Liver (tissue), 9 donors: ENCODE results near the gene KHDC3L. TPM values are rescaled to one million over a fixed set of nuclear protein-coding genes. Genes with fewer than 3 reads are reported as not detected.

Experiments used
- DNase-seq: peaks from one replicate; pipeline ENCODE4 v3.0.0-alpha.2; 2017; ENCODE audit warnings: low spot score
- H3K27ac ChIP-seq, 2 donors: one replicate each; pipeline ENCODE4 v1.7.0; 2013; ENCODE audit warnings: inconsistent platforms in 2 of 2, low read length in 2 of 2, control low read depth in 1 of 2, low read depth in 1 of 2, mild to moderate bottlenecking in 1 of 2
- H3K27me3 ChIP-seq, 4 donors: one replicate each; pipeline versions ENCODE4 v1.6.1 to v1.7.0; 2013; ENCODE audit warnings: low read length in 3 of 4, inconsistent platforms in 1 of 4, mild to moderate bottlenecking in 1 of 4, moderate library complexity in 1 of 4; ENCODE audit not compliant: control insufficient read depth in 4 of 4, insufficient read depth in 4 of 4
- H3K36me3 ChIP-seq, 4 donors: one replicate each; pipeline versions ENCODE4 v1.6.1 to v1.7.0; 2013; ENCODE audit warnings: low read length in 3 of 4, mild to moderate bottlenecking in 3 of 4, low read depth in 1 of 4, moderate library complexity in 1 of 4; ENCODE audit not compliant: control insufficient read depth in 4 of 4, insufficient read depth in 3 of 4
- H3K4me1 ChIP-seq, 4 donors: one replicate each; pipeline versions ENCODE4 v1.6.1 to v1.7.0; 2013; ENCODE audit warnings: low read length in 3 of 4, mild to moderate bottlenecking in 3 of 4, moderate library complexity in 1 of 4; ENCODE audit not compliant: control insufficient read depth in 4 of 4, insufficient read depth in 4 of 4
- H3K4me3 ChIP-seq, 3 donors: one replicate each; pipeline versions ENCODE4 v1.6.1 to v1.7.0; 2013; ENCODE audit warnings: low read length in 3 of 3, control low read depth in 1 of 3, low read depth in 1 of 3, mild to moderate bottlenecking in 1 of 3
- H3K9ac ChIP-seq, 2 donors: one replicate each; pipeline ENCODE4 v1.7.0; 2013; ENCODE audit warnings: low read length in 2 of 2, mild to moderate bottlenecking in 2 of 2, moderate library complexity in 2 of 2, control low read depth in 1 of 2, low read depth in 1 of 2
- H3K9me3 ChIP-seq, 4 donors: one replicate each; pipeline versions ENCODE4 v1.6.1 to v1.7.0; 2013; ENCODE audit warnings: low read length in 3 of 4; ENCODE audit not compliant: control insufficient read depth in 4 of 4
- CTCF ChIP-seq: fragments of 150-350 bp; IDR thresholded peaks from 2 replicates; pipeline ENCODE4 v1.5.1; 2017; ENCODE audit warnings: improper control_type of control experiment, low read depth, low read length; ENCODE audit not compliant: missing input control
- EGR1 ChIP-seq, 2 donors: IDR thresholded peaks; 2 replicates each; pipeline ENCODE4 v1.6.1; 2016 to 2018; ENCODE audit warnings: antibody characterized with exemption in 2 of 2, low read depth in 2 of 2
- FOXA1 ChIP-seq: IDR thresholded peaks from 2 replicates; pipeline ENCODE4 v1.6.1; 2016; ENCODE audit warnings: antibody characterized with exemption
- FOXA2 ChIP-seq: IDR thresholded peaks from 2 replicates; pipeline ENCODE4 v1.6.1; 2016; ENCODE audit warnings: antibody characterized with exemption
- GABPA ChIP-seq, 2 donors: IDR thresholded peaks in 1 of 2; conservative IDR thresholded peaks in 1 of 2; 2 replicates each; pipeline ENCODE4 v1.6.1; 2016; ENCODE audit warnings: antibody characterized with exemption in 2 of 2, mild to moderate bottlenecking in 1 of 2, moderate library complexity in 1 of 2
- HNF4A ChIP-seq, 2 donors: conservative IDR thresholded peaks; 2 replicates each; pipeline ENCODE4 v1.6.1; 2016; ENCODE audit warnings: antibody characterized with exemption in 2 of 2, mild to moderate bottlenecking in 2 of 2
- HNF4G ChIP-seq: IDR thresholded peaks from 2 replicates; pipeline ENCODE4 v1.6.1; 2016; ENCODE audit warnings: antibody characterized with exemption
- JUND ChIP-seq, 2 donors: IDR thresholded peaks; 2 replicates each; pipeline ENCODE4 v1.6.1; 2016; ENCODE audit warnings: antibody characterized with exemption in 2 of 2
- MAX ChIP-seq: IDR thresholded peaks from 2 replicates; pipeline ENCODE4 v1.6.1; 2016; ENCODE audit warnings: antibody characterized with exemption
- RAD21 ChIP-seq, 2 donors: IDR thresholded peaks; 2 replicates each; pipeline ENCODE4 v1.6.1; 2016; ENCODE audit warnings: antibody characterized with exemption in 2 of 2, mild to moderate bottlenecking in 2 of 2
- REST ChIP-seq: IDR thresholded peaks from 2 replicates; pipeline ENCODE4 v1.6.1; 2016; ENCODE audit warnings: antibody characterized with exemption, mild to moderate bottlenecking
- RXRA ChIP-seq, 2 donors: IDR thresholded peaks; 2 replicates each; pipeline ENCODE4 v1.6.1; 2017 to 2018; ENCODE audit warnings: antibody characterized with exemption in 2 of 2, mild to moderate bottlenecking in 1 of 2
- SP1 ChIP-seq: IDR thresholded peaks from 2 replicates; pipeline ENCODE4 v1.6.1; 2018; ENCODE audit warnings: antibody characterized with exemption, mild to moderate bottlenecking
- TAF1 ChIP-seq: conservative IDR thresholded peaks from 2 replicates; pipeline ENCODE4 v1.6.1; 2016; ENCODE audit warnings: antibody characterized with exemption, mild to moderate bottlenecking
- YY1 ChIP-seq: IDR thresholded peaks from 2 replicates; pipeline ENCODE4 v1.6.1; 2016; ENCODE audit warnings: antibody characterized with exemption, mild to moderate bottlenecking
- WGBS: extraction: QIAGEN DNeasy Blood & Tissue Kit; methylation state at CpG from one replicate; pipeline ENCODE4 v1.1.7; 2013; 5-methylcytosine and 5-hydroxymethylcytosine counted together
- polyA plus RNA-seq, 2 donors: library from polyadenylated mRNA; stranded (reverse) in 1 of 2; unstranded in 1 of 2; fragments of 200-250 nt in 1 of 2; fragments of >200 nt in 1 of 2; fragmentation: Nextera tagmentation in 1 of 2; extraction: Ambion mirVana in 1 of 2; gene quantifications; one replicate each; pipeline versions ENCODE4 v1.2.1 to v1.2.3, GENCODE V29; 2013 to 2015
- total RNA-seq, 2 donors: library from RNA; depleted of rRNA; stranded (reverse); fragments of >200 nt; gene quantifications; one replicate each; pipeline ENCODE4 v1.2.3, GENCODE V29; 2014
- donor health status: healthy.
- donor health status: healthy.
- donor health status: healthy.
- donor health status: healthy.
- donor health status: healthy.

Gene KHDC3L
- total and polyA plus RNA-seq, 4 donors = not detected

GRCh38 chr6:73368675-73369074, 6.2 kb downstream of the KHDC3L start:
- Histone ChIP-seq H3K9ac (no peak overlapping the region), H3K4me3 (no peak overlapping the region), H3K9me3 (peaks cover 0 to 7% (median 3%) of the 10 kb centered on the region in 4 donors), H3K36me3 (no peaks in the 10 kb centered on the region), H3K27me3 (no peaks in the 10 kb centered on the region), H3K27ac (no peak overlapping the region), H3K4me1 (no peaks in the 10 kb centered on the region)
- 82% methylated on average over 4 of the region's 4 CpGs for WGBS
- DNase-seq = no peak
- TF ChIP-seq CTCF = no peak
- TF ChIP-seq JUND (IDR thresholded peaks at IDR 0.05) = no peak
- no peak for TF ChIP-seq HNF4A (conservative IDR thresholded peaks at IDR 0.05)
- TF ChIP-seq HNF4G = no peak
- no peak for TF ChIP-seq GABPA (IDR thresholded peaks at IDR 0.05 in 1 of 2, conservative IDR thresholded peaks at IDR 0.05 in 1 of 2)
- TF ChIP-seq FOXA1 = no peak
- no peak for TF ChIP-seq RAD21 (IDR thresholded peaks at IDR 0.05)
- no peak for TF ChIP-seq TAF1
- TF ChIP-seq RXRA (IDR thresholded peaks at IDR 0.05) = no peak

- no peak overlapping the region for H3K9ac ChIP-seq
- H3K4me3 ChIP-seq = no peak overlapping the region
- H3K9me3 ChIP-seq = peaks cover 0 to 7% (median 3%) of the 10 kb centered on the region in 4 donors
- DNase-seq = no peak
- no peaks in the 10 kb centered on the region for H3K4me1 ChIP-seq
- 92% methylated on average over 14 of the region's 14 CpGs for WGBS
- no peak for TF ChIP-seq REST
- TF ChIP-seq MAX = no peak
- TF ChIP-seq YY1 = no peak
- TF ChIP-seq CTCF = no peak
- no peak for TF ChIP-seq GABPA (IDR thresholded peaks at IDR 0.05 in 1 of 2, conservative IDR thresholded peaks at IDR 0.05 in 1 of 2)
- TF ChIP-seq RAD21 (IDR thresholded peaks at IDR 0.05) = no peak
- TF ChIP-seq FOXA2 = no peak
- no peak for TF ChIP-seq HNF4A (conservative IDR thresholded peaks at IDR 0.05)
- TF ChIP-seq EGR1 (IDR thresholded peaks at IDR 0.05; ENCODE audit: low read depth in 2 of 2) = no peak
- TF ChIP-seq SP1 = no peak
- H3K27me3 ChIP-seq = no peaks in the 10 kb centered on the region
- H3K36me3 ChIP-seq = no peaks in the 10 kb centered on the region
- H3K27ac ChIP-seq = no peak overlapping the region
Measured at GRCh38 chr6:73369157-73369556, 6.7 kb downstream of the KHDC3L start.
